ENCODE measurements around the gene LSM3. TPM values are rescaled to one million over a fixed set of nuclear protein-coding genes. Genes with fewer than 3 reads are reported as not detected.

Gene LSM3
- total RNA-seq, 1 experiment from 2014 or later: 17.4 TPM

DNA sequence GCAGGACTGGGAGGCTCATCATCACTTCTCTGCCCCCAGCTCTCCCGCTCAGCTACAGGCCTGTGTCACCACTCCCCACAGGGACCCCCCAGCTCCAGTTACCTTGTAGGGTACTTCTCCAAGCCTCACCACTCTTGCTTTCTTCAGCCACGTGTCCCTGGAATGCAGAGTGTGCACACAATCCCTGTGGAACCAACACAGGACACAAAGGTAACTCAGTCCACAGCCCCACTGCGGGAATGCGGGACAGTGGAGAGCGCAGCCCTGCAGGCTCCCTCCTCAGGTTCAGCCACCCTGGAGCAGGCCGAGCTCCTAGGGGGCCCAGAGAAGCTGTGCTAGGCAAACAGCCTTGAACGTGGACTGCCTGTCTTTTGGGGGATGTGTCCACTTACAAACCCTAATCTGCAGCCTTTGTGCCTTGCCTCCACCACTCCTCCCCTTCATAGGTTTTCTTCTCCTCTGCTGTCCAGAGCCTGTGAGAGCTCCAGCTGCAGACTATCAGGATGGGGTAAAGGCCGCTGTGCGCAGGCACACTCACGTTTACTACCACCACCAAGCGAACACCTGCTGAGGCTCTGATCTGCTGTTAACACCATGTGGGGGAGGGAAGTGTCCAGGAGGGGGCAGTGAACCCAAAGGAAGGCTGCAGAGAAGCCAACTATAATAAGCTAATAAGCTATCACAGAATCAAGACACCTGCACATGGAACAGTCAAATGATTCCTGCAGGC lies 26.2 kb upstream of the LSM3 start:
- Histone ChIP-seq H3K9me2 (ENCODE audit: insufficient read depth) (no peaks in the 10 kb centered on the region), H3K36me3 (ENCODE audit: control insufficient read depth in 1 of 2, insufficient read depth in 2 of 2, low read length in 2 of 2) (peaks cover 9 to 18% of the 10 kb centered on the region in 2 experiments; a peak in 2 of 4 replicates), H4K20me1 (ENCODE audit: insufficient read depth) (no peaks in the 10 kb centered on the region), H3K9me3 (ENCODE audit: control insufficient read depth in 1 of 2, insufficient read depth in 1 of 2, low read depth in 1 of 2, low read length in 2 of 2) (no peaks in the 10 kb centered on the region), H3K27me3 (ENCODE audit: insufficient read depth, low read length) (no peaks in the 10 kb centered on the region), H3K79me2 (ENCODE audit: insufficient read depth, low read length) (no peaks in the 10 kb centered on the region), H3K4me3 (replicated peaks in 1 of 2; ENCODE audit: low read depth in 1 of 2, low read length in 2 of 2) (no peak overlapping the region), H3K4me1 (ENCODE audit: control insufficient read depth in 1 of 2, insufficient read depth in 2 of 2, low read length in 2 of 2) (no peaks in the 10 kb centered on the region), H2AFZ (ENCODE audit: low read depth, low read length, poor library complexity, severe bottlenecking) (no peak overlapping the region), H3K9ac (ENCODE audit: low read length) (no peak overlapping the region), H3K4me2 (ENCODE audit: low read length) (no peak overlapping the region), H3K27ac (ENCODE audit: low read depth, low read length) (no peak overlapping the region)
- CTCF ChIA-PET: interaction anchor here (0.7 to 1.6 kb wide), 4 partner anchors 13 to 256 kb away, joined by 3 to 4 read pairs (median 3); no protein-coding TSS in a partner anchor
- RAD21 ChIA-PET (ENCODE audit: low non-redundant PET in 1 of 2, low total read pairs in 2 of 2, uncharacterized antibody in 2 of 2, unreplicated experiment in 2 of 2): interaction anchor here in 1 of 2 experiments (0.8 kb wide), 1 partner anchor 51 kb away, joined by 3 read pairs; no protein-coding TSS in a partner anchor
- TF ChIP-seq RAD21 (IDR thresholded peaks at IDR 0.05; ENCODE audit: low read depth) (peak; percentile 40), CTCF (IDR thresholded peaks at IDR 0.05 in 2 of 3, conservative IDR thresholded peaks at IDR 0.05 in 1 of 3; ENCODE audit: borderline replicate concordance in 1 of 3, insufficient read depth in 1 of 3, low read depth in 2 of 3, low read length in 2 of 3) (peak in 2 of 3 experiments; percentile 55 to 62; a peak in 4 of 6 replicates)
- TF ChIP-seq, protein P1, sequence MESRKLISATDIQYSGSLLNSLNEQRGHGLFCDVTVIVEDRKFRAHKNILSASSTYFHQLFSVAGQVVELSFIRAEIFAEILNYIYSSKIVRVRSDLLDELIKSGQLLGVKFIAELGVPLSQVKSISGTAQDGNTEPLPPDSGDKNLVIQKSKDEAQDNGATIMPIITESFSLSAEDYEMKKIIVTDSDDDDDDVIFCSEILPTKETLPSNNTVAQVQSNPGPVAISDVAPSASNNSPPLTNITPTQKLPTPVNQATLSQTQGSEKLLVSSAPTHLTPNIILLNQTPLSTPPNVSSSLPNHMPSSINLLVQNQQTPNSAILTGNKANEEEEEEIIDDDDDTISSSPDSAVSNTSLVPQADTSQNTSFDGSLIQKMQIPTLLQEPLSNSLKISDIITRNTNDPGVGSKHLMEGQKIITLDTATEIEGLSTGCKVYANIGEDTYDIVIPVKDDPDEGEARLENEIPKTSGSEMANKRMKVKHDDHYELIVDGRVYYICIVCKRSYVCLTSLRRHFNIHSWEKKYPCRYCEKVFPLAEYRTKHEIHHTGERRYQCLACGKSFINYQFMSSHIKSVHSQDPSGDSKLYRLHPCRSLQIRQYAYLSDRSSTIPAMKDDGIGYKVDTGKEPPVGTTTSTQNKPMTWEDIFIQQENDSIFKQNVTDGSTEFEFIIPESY (IDR thresholded peaks at IDR 0.05; ENCODE audit: extremely low read depth, insufficient replicate concordance, low read length): no peak
- BruUV-seq (replicated peaks): no TSS peak
- POLR2A ChIA-PET: no interaction called here
- DNase-seq (ENCODE audit: low read depth, low spot score) (no peak), ATAC-seq (peak; percentile 61)
- intact Hi-C loops (cut with micrococcal nuclease): no loop called here

All from HCT116 (cell line).